Measurements from ENCODE around the gene LDLRAD4. TPM values are rescaled to one million over a fixed set of nuclear protein-coding genes. Genes with fewer than 3 reads are reported as not detected.
A peak's percentile ranks its signal among the peaks of the same experiment; 100 is the strongest.

The LDLRAD4 gene
- total and polyA plus RNA-seq, 11 donors = 10.4 to 44.0 (median 29.6) TPM

DNA sequence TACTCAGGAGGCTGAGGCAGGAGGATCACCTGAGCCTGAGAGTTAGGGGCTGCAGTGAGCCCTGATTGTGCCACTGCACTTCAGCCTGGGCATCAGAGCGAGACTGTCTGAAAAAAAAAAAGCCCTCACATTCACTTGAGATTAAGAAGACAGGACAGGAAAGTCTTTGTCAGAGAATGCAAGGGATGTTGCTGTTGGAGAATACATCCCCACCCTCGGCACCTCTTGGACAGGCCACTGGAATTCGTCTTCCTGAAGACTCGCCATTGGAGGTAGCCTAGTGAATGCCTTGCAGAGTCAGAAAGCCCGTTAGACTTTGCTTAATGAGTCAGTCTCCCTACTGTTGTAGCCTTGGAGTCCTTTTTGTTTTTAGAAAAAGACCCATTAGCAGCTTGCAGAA, 302.2 kb downstream of the LDLRAD4 start:
- no peak overlapping the region for H3K4me3 ChIP-seq
- TF ChIP-seq, protein P1, sequence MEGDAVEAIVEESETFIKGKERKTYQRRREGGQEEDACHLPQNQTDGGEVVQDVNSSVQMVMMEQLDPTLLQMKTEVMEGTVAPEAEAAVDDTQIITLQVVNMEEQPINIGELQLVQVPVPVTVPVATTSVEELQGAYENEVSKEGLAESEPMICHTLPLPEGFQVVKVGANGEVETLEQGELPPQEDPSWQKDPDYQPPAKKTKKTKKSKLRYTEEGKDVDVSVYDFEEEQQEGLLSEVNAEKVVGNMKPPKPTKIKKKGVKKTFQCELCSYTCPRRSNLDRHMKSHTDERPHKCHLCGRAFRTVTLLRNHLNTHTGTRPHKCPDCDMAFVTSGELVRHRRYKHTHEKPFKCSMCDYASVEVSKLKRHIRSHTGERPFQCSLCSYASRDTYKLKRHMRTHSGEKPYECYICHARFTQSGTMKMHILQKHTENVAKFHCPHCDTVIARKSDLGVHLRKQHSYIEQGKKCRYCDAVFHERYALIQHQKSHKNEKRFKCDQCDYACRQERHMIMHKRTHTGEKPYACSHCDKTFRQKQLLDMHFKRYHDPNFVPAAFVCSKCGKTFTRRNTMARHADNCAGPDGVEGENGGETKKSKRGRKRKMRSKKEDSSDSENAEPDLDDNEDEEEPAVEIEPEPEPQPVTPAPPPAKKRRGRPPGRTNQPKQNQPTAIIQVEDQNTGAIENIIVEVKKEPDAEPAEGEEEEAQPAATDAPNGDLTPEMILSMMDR (IDR thresholded peaks at IDR 0.05) = no peak
- no peak for TF ChIP-seq POLR2A (IDR thresholded peaks at IDR 0.05)
- peaks cover 0 to 17% (median 0%) of the 10 kb centered on the region in 9 donors for H3K36me3 ChIP-seq
- H3K9me3 ChIP-seq = peaks cover 0 to 14% (median 0%) of the 10 kb centered on the region in 12 donors
- DNase-seq = no peak
- H3K4me1 ChIP-seq = peaks cover 0 to 31% (median 13%) of the 10 kb centered on the region in 12 donors
- no peaks in the 10 kb centered on the region for H3K27me3 ChIP-seq
- peak overlapping the region in 9 of 12 donors; percentile 20 to 87 (median 57) for H3K27ac ChIP-seq
- peak in 1 of 4 donors; percentile 24 for ATAC-seq
- intact Hi-C loops (cut with DNase I) = loop anchor here in 5 of 10 donors (5.0 to 10.0 kb wide), 5 partner anchors 68 to 226 kb away; no protein-coding TSS in a partner anchor
- 73 to 88% (median 80%) methylated on average over 5 of the region's 5 CpGs for WGBS, 4 donors

DNA sequence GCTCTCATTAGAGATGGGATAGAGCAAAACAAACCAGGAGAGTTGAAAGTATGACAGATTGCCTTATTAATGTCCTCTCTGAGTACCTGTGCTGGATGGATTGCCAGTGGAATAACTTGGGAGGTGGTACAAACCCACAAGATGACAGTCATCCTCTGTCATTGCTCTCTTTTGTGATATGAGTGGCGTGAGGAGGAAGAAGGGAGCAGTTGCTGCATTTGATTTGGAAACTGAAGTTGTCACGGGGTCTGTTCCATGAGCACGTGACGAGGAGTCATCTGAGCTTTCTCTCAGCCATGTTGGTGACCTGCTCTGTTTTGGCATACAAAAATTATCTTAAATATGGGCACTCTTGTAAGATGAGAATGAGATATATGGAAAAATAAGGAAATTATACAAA, 302.9 kb downstream of the LDLRAD4 start:
- 80 to 91% (median 87%) methylated on average over 4 of the region's 4 CpGs for WGBS, 4 donors
- TF ChIP-seq POLR2A (IDR thresholded peaks at IDR 0.05) = no peak
- TF ChIP-seq, protein P1 (IDR thresholded peaks at IDR 0.05) = no peak
- intact Hi-C loops (cut with DNase I) = loop anchor here in 5 of 10 donors (5.0 to 10.0 kb wide), 5 partner anchors 69 to 227 kb away; no protein-coding TSS in a partner anchor
- no peak overlapping the region for H3K4me3 ChIP-seq
- DNase-seq = no peak
- no peaks in the 10 kb centered on the region for H3K27me3 ChIP-seq
- no peak for ATAC-seq
- peak overlapping the region in 3 of 12 donors; percentile 44 to 87 (median 84) for H3K27ac ChIP-seq
- H3K36me3 ChIP-seq = peaks cover 0 to 11% (median 0%) of the 10 kb centered on the region in 9 donors
- H3K9me3 ChIP-seq = peaks cover 0 to 14% (median 0%) of the 10 kb centered on the region in 12 donors
- peaks cover 0 to 31% (median 13%) of the 10 kb centered on the region in 12 donors for H3K4me1 ChIP-seq

DNA sequence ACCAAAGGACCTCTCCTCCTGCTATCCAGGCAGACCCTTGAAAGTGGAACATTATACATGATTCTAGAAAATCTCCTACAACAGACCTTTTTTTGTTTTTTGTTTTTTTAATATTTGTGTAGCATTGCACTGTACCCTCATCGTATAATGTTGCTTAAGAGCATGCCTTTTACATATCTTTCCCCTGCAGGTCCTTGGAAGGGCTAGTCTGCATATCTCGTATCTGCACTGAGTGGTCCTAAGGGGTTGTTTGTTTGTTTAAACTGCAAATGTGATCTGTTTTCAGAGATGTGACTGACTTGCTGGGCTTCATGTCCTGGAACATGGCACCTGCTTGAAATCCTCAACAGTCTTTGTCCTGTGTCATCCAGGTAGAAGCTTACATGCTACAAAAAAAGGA, 303.7 kb downstream of the LDLRAD4 start:
- TF ChIP-seq, protein P1 (IDR thresholded peaks at IDR 0.05) = no peak
- no peak for TF ChIP-seq POLR2A (IDR thresholded peaks at IDR 0.05)
- Histone ChIP-seq H3K27ac (peak overlapping the region in 1 of 12 donors; percentile 87), H3K36me3 (peaks cover 0 to 3% (median 0%) of the 10 kb centered on the region in 9 donors), H3K4me3 (no peak overlapping the region), H3K27me3 (no peaks in the 10 kb centered on the region), H3K9me3 (peaks cover 0 to 14% (median 0%) of the 10 kb centered on the region in 12 donors), H3K4me1 (peaks cover 0 to 31% (median 13%) of the 10 kb centered on the region in 12 donors)
- WGBS, 4 donors = 68 to 85% (median 83%) methylated on average over 2 of the region's 2 CpGs
- ATAC-seq (no peak), DNase-seq (no peak)
- intact Hi-C loops (cut with DNase I) = loop anchor here in 5 of 10 donors (5.0 to 10.0 kb wide), 5 partner anchors 70 to 227 kb away; no protein-coding TSS in a partner anchor

DNA sequence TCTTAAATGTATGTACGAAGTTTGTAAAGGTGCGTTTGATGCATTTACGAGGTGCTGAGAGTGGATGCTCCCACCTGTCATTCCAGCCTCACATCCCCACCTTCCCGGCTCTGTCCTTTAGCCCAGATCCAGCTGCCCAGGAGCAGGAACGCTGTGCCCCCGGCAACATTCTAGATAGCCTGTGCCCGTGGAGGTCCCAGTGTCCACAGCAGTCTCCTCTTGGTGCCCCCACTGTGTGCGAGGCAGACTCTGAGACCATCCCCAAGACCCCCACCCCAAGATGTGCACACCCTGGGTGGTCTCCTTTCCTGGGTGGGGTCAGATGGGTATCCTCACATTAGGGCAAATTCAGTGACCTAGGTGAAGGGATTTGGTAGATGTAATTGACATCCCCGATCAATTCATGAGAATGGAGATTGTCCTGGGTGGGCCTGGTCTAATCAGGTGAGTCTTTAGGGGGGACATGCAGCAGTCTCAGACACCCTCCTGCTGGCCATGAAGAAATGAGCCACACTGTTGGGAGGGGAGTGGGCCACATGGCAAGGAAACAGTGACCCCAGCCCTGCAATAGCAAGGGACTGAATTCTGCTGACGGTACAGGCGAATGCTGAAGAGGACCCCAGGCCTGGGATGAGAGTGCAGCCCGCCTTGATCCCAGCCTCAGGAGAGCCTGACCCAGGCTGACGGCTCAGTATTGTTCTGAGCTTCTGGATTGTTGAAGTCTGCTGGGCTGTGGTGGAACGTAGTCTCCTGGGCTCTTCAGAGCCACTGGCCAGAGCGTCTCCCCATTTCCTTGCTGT, 304.5 kb downstream of the LDLRAD4 start:
- H3K9me3 ChIP-seq = peaks cover 0 to 10% (median 0%) of the 10 kb centered on the region in 12 donors
- intact Hi-C loops (cut with DNase I) = loop anchor here in 5 of 10 donors (5.0 to 10.0 kb wide), 5 partner anchors 71 to 228 kb away; no protein-coding TSS in a partner anchor
- no peak for DNase-seq
- peaks cover 0 to 31% (median 13%) of the 10 kb centered on the region in 12 donors for H3K4me1 ChIP-seq
- H3K27me3 ChIP-seq = no peaks in the 10 kb centered on the region
- TF ChIP-seq, protein P1 (IDR thresholded peaks at IDR 0.05) = no peak
- TF ChIP-seq POLR2A (IDR thresholded peaks at IDR 0.05) = no peak
- WGBS, 4 donors = 91 to 97% (median 91%) methylated on average over 11 to 15 of the region's 15 CpGs
- ATAC-seq = no peak
- H3K4me3 ChIP-seq = no peak overlapping the region
- H3K36me3 ChIP-seq = no peaks in the 10 kb centered on the region
- H3K27ac ChIP-seq = no peak overlapping the region
